ENCODE measurements around the gene ZNF443.

ZNF443 gene

DNA sequence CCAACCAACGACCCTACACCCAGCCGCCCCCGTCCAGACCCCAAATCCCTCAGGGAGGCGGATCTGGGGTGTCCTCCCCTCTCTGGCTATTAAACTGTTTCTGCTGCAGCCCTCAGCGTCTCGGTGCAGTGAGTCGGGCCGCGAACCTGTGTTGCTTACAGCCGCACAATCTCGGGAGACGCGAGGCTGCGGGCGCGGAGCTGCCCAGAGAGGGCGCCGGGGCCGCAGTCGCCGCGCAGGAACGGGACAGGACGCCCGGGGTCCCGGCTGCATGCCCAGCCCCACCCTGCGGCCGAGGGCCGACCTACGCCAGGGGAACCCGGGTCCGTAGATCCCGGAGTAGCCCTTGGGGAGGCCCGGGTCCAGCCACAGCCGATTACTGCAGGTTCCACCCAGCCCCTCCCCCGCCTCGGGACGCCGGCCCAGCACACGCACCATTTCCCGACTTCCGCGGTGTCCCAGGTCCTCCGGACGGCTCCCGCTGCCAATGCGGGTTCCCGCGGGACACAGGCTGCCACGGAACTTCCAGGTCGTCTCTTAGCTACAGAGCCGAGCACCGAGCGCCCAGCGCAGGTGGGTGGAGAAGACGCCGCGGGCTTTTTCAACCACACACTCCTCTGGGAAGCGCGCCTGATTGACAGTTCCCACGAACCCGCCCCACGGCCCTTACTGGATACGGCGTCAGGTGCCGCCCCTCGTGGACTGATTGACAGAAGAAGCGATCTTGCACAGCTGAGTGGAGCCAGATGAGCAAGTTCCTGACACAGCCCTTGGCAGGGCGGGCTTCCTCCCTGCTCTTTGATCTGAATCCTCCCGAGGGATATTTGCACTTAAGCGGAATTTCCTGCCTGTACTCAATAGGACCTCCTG is 40.0 kb downstream of the ZNF443 start, which contains the start of gene ZNF799 (continued):
- TF ChIP-seq, protein P1, sequence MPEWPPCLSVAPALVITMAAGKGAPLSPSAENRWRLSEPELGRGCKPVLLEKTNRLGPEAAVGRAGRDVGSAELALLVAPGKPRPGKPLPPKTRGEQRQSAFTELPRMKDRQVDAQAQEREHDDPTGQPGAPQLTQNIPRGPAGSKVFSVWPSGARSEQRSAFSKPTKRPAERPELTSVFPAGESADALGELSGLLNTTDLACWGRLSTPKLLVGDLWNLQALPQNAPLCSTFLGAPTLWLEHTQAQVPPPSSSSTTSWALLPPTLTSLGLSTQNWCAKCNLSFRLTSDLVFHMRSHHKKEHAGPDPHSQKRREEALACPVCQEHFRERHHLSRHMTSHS (tag by site-specific recombination; IDR thresholded peaks at IDR 0.05) = no peak
- TF ChIP-seq ZNF449 (tag by site-specific recombination; IDR thresholded peaks at IDR 0.05) (no peak; the same call in 1 of the 2 replicates), ZNF518A (tag by site-specific recombination; conservative IDR thresholded peaks at IDR 0.05; ENCODE audit: low read depth) (no peak), GLIS2 (tag by site-specific recombination; IDR thresholded peaks at IDR 0.05) (no peak), REST (tag by site-specific recombination; IDR thresholded peaks at IDR 0.05) (no peak), ZFP69B (tag by site-specific recombination; IDR thresholded peaks at IDR 0.05) (0 out of 2 replicates have a peak, but pooled peaks have one; percentile 27), ZNF623 (tag by site-specific recombination; IDR thresholded peaks at IDR 0.05) (no peak), ZNF350 (tag by site-specific recombination; IDR thresholded peaks at IDR 0.05) (peak; percentile 90), ZNF214 (tag by site-specific recombination; IDR thresholded peaks at IDR 0.05; ENCODE audit: borderline replicate concordance) (no peak), ZNF549 (tag by site-specific recombination; IDR thresholded peaks at IDR 0.05) (no peak), ZNF155 (tag by site-specific recombination; IDR thresholded peaks at IDR 0.05) (no peak), YY1 (tag by site-specific recombination; IDR thresholded peaks at IDR 0.05) (no peak), ZNF302 (tag by site-specific recombination; IDR thresholded peaks at IDR 0.05; ENCODE audit: low read depth) (no peak), ZNF521 (tag by site-specific recombination; IDR thresholded peaks at IDR 0.05) (no peak), ZNF830 (tag by site-specific recombination; IDR thresholded peaks at IDR 0.05; ENCODE audit: low read depth) (no peak), ZNF266 (tag by site-specific recombination; IDR thresholded peaks at IDR 0.05; ENCODE audit: low read depth) (no peak), ZNF223 (tag by site-specific recombination; IDR thresholded peaks at IDR 0.05) (no peak), ZSCAN4 (tag by site-specific recombination; IDR thresholded peaks at IDR 0.05) (no peak)
- TF ChIP-seq, protein P2, sequence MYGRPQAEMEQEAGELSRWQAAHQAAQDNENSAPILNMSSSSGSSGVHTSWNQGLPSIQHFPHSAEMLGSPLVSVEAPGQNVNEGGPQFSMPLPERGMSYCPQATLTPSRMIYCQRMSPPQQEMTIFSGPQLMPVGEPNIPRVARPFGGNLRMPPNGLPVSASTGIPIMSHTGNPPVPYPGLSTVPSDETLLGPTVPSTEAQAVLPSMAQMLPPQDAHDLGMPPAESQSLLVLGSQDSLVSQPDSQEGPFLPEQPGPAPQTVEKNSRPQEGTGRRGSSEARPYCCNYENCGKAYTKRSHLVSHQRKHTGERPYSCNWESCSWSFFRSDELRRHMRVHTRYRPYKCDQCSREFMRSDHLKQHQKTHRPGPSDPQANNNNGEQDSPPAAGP (tag by site-specific recombination; IDR thresholded peaks at IDR 0.05) = no peak; the same call in 1 of the 2 replicates
- TF ChIP-seq, protein P3, sequence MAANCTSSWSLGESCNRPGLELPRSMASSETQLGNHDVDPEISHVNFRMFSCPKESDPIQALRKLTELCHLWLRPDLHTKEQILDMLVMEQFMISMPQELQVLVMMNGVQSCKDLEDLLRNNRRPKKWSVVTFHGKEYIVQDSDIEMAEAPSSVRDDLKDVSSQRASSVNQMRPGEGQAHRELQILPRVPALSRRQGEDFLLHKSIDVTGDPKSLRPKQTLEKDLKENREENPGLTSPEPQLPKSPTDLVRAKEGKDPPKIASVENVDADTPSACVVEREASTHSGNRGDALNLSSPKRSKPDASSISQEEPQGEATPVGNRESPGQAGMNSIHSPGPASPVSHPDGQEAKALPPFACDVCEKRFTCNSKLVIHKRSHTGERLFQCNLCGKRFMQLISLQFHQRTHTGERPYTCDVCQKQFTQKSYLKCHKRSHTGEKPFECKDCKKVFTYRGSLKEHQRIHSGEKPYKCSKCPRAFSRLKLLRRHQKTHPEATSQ (tag by site-specific recombination; IDR thresholded peaks at IDR 0.05) = no peak
- TF ChIP-seq, protein P4, sequence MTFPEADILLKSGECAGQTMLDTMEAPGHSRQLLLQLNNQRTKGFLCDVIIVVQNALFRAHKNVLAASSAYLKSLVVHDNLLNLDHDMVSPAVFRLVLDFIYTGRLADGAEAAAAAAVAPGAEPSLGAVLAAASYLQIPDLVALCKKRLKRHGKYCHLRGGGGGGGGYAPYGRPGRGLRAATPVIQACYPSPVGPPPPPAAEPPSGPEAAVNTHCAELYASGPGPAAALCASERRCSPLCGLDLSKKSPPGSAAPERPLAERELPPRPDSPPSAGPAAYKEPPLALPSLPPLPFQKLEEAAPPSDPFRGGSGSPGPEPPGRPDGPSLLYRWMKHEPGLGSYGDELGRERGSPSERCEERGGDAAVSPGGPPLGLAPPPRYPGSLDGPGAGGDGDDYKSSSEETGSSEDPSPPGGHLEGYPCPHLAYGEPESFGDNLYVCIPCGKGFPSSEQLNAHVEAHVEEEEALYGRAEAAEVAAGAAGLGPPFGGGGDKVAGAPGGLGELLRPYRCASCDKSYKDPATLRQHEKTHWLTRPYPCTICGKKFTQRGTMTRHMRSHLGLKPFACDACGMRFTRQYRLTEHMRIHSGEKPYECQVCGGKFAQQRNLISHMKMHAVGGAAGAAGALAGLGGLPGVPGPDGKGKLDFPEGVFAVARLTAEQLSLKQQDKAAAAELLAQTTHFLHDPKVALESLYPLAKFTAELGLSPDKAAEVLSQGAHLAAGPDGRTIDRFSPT (tag by site-specific recombination; IDR thresholded peaks at IDR 0.05) = no peak; the same call in 1 of the 2 replicates

All from HEK293 (cell line).